Measurements from ENCODE around the gene FUT2.

GRCh38 chr19:48669903-48670668 lies 25.7 kb upstream of the FUT2 start:
- TF ChIP-seq, protein P1, sequence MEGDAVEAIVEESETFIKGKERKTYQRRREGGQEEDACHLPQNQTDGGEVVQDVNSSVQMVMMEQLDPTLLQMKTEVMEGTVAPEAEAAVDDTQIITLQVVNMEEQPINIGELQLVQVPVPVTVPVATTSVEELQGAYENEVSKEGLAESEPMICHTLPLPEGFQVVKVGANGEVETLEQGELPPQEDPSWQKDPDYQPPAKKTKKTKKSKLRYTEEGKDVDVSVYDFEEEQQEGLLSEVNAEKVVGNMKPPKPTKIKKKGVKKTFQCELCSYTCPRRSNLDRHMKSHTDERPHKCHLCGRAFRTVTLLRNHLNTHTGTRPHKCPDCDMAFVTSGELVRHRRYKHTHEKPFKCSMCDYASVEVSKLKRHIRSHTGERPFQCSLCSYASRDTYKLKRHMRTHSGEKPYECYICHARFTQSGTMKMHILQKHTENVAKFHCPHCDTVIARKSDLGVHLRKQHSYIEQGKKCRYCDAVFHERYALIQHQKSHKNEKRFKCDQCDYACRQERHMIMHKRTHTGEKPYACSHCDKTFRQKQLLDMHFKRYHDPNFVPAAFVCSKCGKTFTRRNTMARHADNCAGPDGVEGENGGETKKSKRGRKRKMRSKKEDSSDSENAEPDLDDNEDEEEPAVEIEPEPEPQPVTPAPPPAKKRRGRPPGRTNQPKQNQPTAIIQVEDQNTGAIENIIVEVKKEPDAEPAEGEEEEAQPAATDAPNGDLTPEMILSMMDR (IDR thresholded peaks at IDR 0.05): no peak
- no peak for TF ChIP-seq EZH2 (IDR thresholded peaks at IDR 0.05; ENCODE audit: borderline replicate concordance, insufficient read depth, low read depth, low read length, poor library complexity, severe bottlenecking)
